BLaER1 treated with 17β-estradiol and CSF1 and Interleukin-3, amounts not matched to agents 10 nM and 100 nM (cell line): ENCODE results near the gene RRBP1.

Experiments
- H3K27ac ChIP-seq, 11 experiments: shearing (Covaris generic); formaldehyde crosslinking; 2 replicates each; pipeline ENCODE4 v1.8.1; 2022
- H3K27me3 ChIP-seq, 11 experiments: shearing (Covaris generic); formaldehyde crosslinking; 2 replicates each; pipeline ENCODE4 v1.8.1; 2022
- H3K36me3 ChIP-seq, 11 experiments: shearing (Covaris generic); formaldehyde crosslinking; 2 replicates each; pipeline ENCODE4 v1.8.1; 2022
- H3K4me1 ChIP-seq, 10 experiments: shearing (Covaris generic); formaldehyde crosslinking; 2 replicates each; pipeline ENCODE4 v1.8.1; 2022
- H3K4me2 ChIP-seq, 11 experiments: shearing (Covaris generic); formaldehyde crosslinking; 2 replicates each; pipeline ENCODE4 v1.8.1; 2022
- H3K4me3 ChIP-seq, 10 experiments: shearing (Covaris generic); formaldehyde crosslinking; 2 replicates each; pipeline ENCODE4 v1.8.1; 2022
- H3K9ac ChIP-seq, 11 experiments: shearing (Covaris generic); formaldehyde crosslinking; 2 replicates each; pipeline ENCODE4 v1.8.1; 2022
- H3K9me3 ChIP-seq, 11 experiments: shearing (Covaris generic); formaldehyde crosslinking; replicated peaks in 1 of 11; 2 replicates each; pipeline ENCODE4 v1.8.1; 2022
- H4K20me1 ChIP-seq, 11 experiments: shearing (Covaris generic); formaldehyde crosslinking; 2 replicates each; pipeline ENCODE4 v1.8.1; 2022
- Cebpa-rat ChIP-seq, 11 experiments: shearing (Covaris generic); IDR thresholded peaks; 2 replicates each; pipeline ENCODE4 v1.8.1; 2022

The RRBP1 gene

GRCh38 chr20:17627101-17627955 lies 54.7 kb downstream of the RRBP1 start:
- Histone ChIP-seq H3K4me2 (peak overlapping the region in 1 of 11 experiments; percentile 1; a peak in 1 of 22 replicates), H3K27me3 (no peaks in the 10 kb centered on the region), H3K36me3 (peaks cover 82 to 100% (median 100%) of the 10 kb centered on the region in 11 experiments), H3K27ac (peak overlapping the region in 2 of 11 experiments; percentile 21 to 26; a peak in 1 of 22 replicates), H3K9ac (peak overlapping the region in 2 of 11 experiments; percentile 13 to 41; a peak in 2 of 22 replicates), H4K20me1 (peaks cover 6 to 99% (median 30%) of the 10 kb centered on the region in 11 experiments; a peak in 18 of 22 replicates), H3K4me1 (peaks cover 0 to 83% (median 50%) of the 10 kb centered on the region in 10 experiments; a peak in 16 of 20 replicates), H3K9me3 (no peaks in the 10 kb centered on the region), H3K4me3 (no peak overlapping the region)
- no peak for TF ChIP-seq Cebpa-rat (IDR thresholded peaks at IDR 0.05)

DNA sequence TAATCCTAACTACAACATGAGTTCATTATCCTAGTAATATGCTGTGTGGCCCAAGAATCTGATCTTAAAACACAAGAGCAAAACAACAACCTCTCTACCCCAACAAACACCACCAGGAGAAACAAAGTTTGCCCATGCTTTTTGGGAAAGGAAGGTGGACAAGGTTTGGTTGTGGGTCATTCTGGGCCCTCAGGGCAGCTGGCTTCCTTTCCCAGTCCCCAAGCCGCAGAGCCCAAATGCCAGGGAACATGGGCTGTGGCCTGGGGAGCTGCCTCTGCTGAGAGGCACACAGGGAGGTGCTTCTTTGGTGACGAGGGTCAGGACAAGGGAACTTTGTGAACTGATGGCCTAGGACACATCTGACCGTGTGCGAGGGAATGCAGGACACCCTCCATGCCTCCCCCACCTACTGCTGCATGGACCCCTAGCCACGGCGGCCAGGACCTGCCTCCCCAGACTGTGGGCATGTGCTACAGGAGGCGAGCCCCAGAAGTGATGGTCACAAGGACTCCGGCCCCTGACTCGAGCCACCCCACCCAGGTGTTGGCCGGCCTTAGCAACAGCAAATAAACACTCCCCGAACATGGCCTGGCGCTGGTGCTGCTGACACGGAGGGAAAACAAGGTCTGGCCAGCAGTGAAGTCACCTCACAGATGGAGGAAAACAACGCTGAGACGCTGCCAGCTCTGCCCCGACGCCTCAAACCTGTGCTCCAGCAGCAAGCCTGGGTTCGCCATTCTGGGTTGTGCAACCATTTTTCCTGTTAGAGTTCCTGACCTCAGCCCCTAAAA lies 55.6 kb downstream of the RRBP1 start:
- no peak overlapping the region for H3K4me3 ChIP-seq
- peaks cover 79 to 100% (median 100%) of the 10 kb centered on the region in 11 experiments for H3K36me3 ChIP-seq
- 0 out of 22 replicates have a peak overlapping the region, but pooled peaks of 2 of the 11 experiments have one; percentile 13 to 29 for H3K9ac ChIP-seq
- H3K4me1 ChIP-seq: peaks cover 0 to 85% (median 59%) of the 10 kb centered on the region in 10 experiments; a peak in 16 of 20 replicates
- H3K9me3 ChIP-seq: no peaks in the 10 kb centered on the region
- no peak overlapping the region for H3K4me2 ChIP-seq
- TF ChIP-seq Cebpa-rat (IDR thresholded peaks at IDR 0.05): no peak
- H4K20me1 ChIP-seq: peaks cover 0 to 99% (median 32%) of the 10 kb centered on the region in 11 experiments; a peak in 17 of 22 replicates
- no peaks in the 10 kb centered on the region for H3K27me3 ChIP-seq
- peak overlapping the region in 1 of 11 experiments; percentile 34; a peak in 1 of 22 replicates for H3K27ac ChIP-seq

DNA sequence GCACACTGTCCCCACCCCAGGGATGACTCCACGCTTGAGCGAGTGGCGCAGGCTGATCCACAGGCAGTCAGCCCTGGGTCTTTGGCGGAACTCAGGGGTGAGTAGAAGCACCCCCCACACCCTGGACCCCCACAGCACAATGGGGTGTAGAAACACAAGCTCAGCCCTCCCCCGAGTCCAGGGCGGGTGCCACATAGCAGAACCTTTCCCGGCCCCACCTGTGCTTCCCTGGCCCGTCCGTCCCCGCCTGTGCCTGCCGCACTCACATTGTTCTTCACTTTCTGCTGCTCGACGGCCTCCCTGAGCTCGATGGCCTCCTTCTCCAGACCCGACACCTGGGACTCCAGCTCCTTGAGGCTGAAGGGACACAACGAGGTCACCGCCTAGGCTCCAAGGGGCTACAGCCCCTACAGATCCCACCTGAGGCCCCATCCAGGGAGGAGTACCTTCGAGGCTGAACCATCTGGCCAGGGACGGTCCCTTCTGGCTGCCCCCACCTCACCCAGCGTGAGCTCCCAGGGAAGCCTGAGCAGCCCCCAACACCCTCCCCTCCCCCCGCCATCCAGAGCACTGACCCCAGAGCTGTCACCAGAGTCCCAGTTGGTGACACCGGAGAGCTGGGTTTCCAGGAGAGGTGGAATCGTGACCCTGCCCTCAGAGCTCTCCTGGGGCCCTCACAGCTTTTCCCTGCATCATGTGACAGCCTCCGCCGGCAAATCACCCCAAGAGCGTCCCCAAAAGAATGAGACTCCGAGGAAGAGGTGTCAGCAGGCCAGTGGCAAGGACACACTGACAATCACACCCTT lies 56.6 kb downstream of the RRBP1 start:
- Histone ChIP-seq H3K36me3 (peaks cover 79 to 100% (median 100%) of the 10 kb centered on the region in 11 experiments), H3K4me1 (peaks cover 0 to 89% (median 67%) of the 10 kb centered on the region in 10 experiments; a peak in 16 of 20 replicates)
- no peak for TF ChIP-seq Cebpa-rat (IDR thresholded peaks at IDR 0.05)

DNA sequence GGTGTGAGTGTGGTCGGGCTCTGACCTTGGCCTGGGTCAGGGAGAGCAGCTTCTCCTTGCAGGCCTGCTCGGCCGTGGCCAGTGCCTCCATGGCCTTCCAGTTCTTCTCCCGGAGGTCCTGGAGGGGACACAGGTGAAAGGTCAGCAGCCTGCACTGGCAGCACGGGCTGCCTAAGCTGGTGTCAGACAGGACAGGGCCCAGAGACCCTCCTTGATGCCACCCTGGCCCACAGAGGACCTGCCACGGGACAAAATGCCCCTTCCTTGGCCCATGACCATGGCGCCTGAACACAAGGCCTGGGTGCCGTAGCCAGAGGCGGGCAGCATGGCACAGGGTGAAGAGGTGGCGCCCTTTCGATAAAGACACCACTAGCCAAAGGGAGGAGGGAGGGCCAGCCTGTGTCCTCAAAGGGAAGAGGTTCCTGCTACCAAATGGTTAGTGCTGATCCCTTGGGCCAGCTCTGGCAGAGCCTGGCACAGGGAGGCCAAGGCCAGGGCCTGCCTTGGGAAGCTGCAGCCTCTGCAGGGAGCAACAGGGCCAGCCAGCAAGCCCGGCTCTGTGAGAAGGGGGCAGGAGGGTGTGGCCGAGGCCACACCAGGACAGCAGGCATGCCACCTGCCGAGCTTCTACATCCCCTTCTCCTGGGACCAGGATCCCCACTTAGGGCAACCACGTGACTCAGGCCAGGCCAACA lies 57.3 kb downstream of the RRBP1 start:
- no peak overlapping the region; a peak in 2 of 22 replicates for H3K9ac ChIP-seq
- H4K20me1 ChIP-seq: peaks cover 0 to 99% (median 41%) of the 10 kb centered on the region in 11 experiments; a peak in 18 of 22 replicates
- H3K4me3 ChIP-seq: no peak overlapping the region
- no peak overlapping the region; a peak in 1 of 22 replicates for H3K27ac ChIP-seq
- H3K9me3 ChIP-seq: no peaks in the 10 kb centered on the region
- peaks cover 0 to 93% (median 69%) of the 10 kb centered on the region in 10 experiments; a peak in 16 of 20 replicates for H3K4me1 ChIP-seq
- TF ChIP-seq Cebpa-rat (IDR thresholded peaks at IDR 0.05): no peak
- peak overlapping the region in 7 of 11 experiments; percentile 9 to 100 (median 86); a peak in 12 of 22 replicates for H3K4me2 ChIP-seq
- no peaks in the 10 kb centered on the region for H3K27me3 ChIP-seq
- peaks cover 79 to 100% (median 100%) of the 10 kb centered on the region in 11 experiments for H3K36me3 ChIP-seq

More for the DNA sequence above, 56.6 kb downstream of the RRBP1 start:
- Histone ChIP-seq H3K4me3 (no peak overlapping the region), H3K9me3 (no peaks in the 10 kb centered on the region), H3K9ac (no peak overlapping the region; a peak in 2 of 22 replicates), H3K27ac (no peak overlapping the region; a peak in 1 of 22 replicates), H3K4me2 (peak overlapping the region in 6 of 11 experiments; percentile 85 to 100 (median 86); a peak in 8 of 22 replicates), H4K20me1 (peaks cover 0 to 99% (median 40%) of the 10 kb centered on the region in 11 experiments; a peak in 18 of 22 replicates), H3K27me3 (no peaks in the 10 kb centered on the region)

GRCh38 chr20:17624070-17624469 lies 58.0 kb downstream of the RRBP1 start:
- Histone ChIP-seq H3K4me2 (peak overlapping the region in 8 of 11 experiments; percentile 65 to 100 (median 86); a peak in 15 of 22 replicates), H3K9ac (no peak overlapping the region), H4K20me1 (peaks cover 0 to 99% (median 41%) of the 10 kb centered on the region in 11 experiments; a peak in 18 of 22 replicates), H3K27me3 (no peaks in the 10 kb centered on the region), H3K4me3 (no peak overlapping the region), H3K27ac (no peak overlapping the region), H3K4me1 (peaks cover 0 to 98% (median 72%) of the 10 kb centered on the region in 10 experiments; a peak in 16 of 20 replicates), H3K36me3 (peaks cover 84 to 100% (median 100%) of the 10 kb centered on the region in 11 experiments), H3K9me3 (no peaks in the 10 kb centered on the region)
- no peak for TF ChIP-seq Cebpa-rat (IDR thresholded peaks at IDR 0.05)

DNA sequence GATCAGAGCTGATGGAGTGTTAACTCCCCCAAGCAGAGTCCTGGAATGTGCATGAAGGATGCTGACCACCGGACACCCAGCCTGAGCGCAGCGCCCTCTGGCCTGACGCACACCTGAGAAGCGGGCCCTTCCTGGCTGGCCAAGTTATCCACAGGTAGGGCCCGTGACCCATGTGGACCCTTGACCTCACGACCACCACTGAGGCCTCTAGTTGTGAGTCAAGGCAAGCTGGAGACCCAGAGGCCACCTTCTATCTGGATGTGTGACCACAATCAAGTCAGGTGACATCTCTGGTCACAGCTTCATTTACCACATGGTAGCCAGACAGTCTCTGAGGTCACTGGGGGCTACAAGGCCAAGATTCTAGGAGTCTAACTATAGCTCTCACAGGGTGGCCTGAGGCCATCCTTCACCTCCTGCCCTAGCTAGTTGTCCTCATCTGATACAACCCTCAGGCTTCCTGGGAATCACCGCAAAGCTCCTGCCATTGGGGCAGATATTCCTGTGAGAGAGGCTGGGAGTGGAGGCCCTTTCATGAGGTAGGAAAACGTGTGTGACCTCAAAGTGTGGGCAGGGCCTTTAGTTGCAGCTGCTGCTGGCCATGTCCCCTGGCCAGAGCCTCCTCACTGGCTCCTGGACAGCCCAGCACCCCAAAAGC lies 59.1 kb downstream of the RRBP1 start:
- Histone ChIP-seq H3K4me2 (peak overlapping the region in 8 of 11 experiments; percentile 65 to 100 (median 86); a peak in 16 of 22 replicates), H3K4me3 (peak overlapping the region in 1 of 10 experiments; percentile 39; a peak in 1 of 20 replicates), H3K9ac (peak overlapping the region in 8 of 11 experiments; percentile 20 to 56 (median 35); a peak in 10 of 22 replicates), H3K27ac (peak overlapping the region in 6 of 11 experiments; percentile 9 to 58 (median 42); a peak in 7 of 22 replicates), H3K9me3 (no peaks in the 10 kb centered on the region), H3K36me3 (peaks cover 81 to 100% (median 99%) of the 10 kb centered on the region in 11 experiments), H4K20me1 (peaks cover 5 to 100% (median 40%) of the 10 kb centered on the region in 11 experiments; a peak in 18 of 22 replicates), H3K4me1 (peaks cover 0 to 98% (median 75%) of the 10 kb centered on the region in 10 experiments; a peak in 16 of 20 replicates), H3K27me3 (no peaks in the 10 kb centered on the region)
- no peak for TF ChIP-seq Cebpa-rat (IDR thresholded peaks at IDR 0.05)
